HG03571 (cell line): ENCODE measurements around the gene PDSS2.
A peak's percentile ranks its signal among the peaks of the same experiment; 100 is the strongest.
"Not testable (repeated sequence)": the region's sequence is repeated elsewhere in the genome, so short reads cannot be mapped to it uniquely, and the experiment has no call there.

Experiments
- ATAC-seq: cut with Tn5 transposase; IDR thresholded peaks from one replicate; pipeline ENCODE4 v1.9.1; 2021; ENCODE audit not compliant: unreplicated experiment

PDSS2 gene

GRCh38 chr6:107125771-107126170 lies 333.6 kb downstream of the PDSS2 start:
- ATAC-seq = no peak

- ATAC-seq = no peak
Observed at GRCh38 chr6:107124934-107125348, 334.4 kb downstream of the PDSS2 start.

GRCh38 chr6:107123501-107123900 lies 335.9 kb downstream of the PDSS2 start:
- ATAC-seq = no peak

GRCh38 chr6:107122748-107123147 lies 336.6 kb downstream of the PDSS2 start:
- no peak for ATAC-seq

GRCh38 chr6:107121964-107122495 lies 337.3 kb downstream of the PDSS2 start:
- ATAC-seq = no peak

GRCh38 chr6:107121266-107121665 lies 338.1 kb downstream of the PDSS2 start:
- no peak for ATAC-seq

- ATAC-seq = no peak
Observed at GRCh38 chr6:107120404-107120803, 339.0 kb downstream of the PDSS2 start.

- ATAC-seq = no peak
Observed at GRCh38 chr6:107118976-107119375, 340.4 kb downstream of the PDSS2 start.

- not testable (repeated sequence) for ATAC-seq
Observed at GRCh38 chr6:107118540-107118939, 340.8 kb downstream of the PDSS2 start.

GRCh38 chr6:107116931-107117330 lies 342.4 kb downstream of the PDSS2 start:
- ATAC-seq = no peak

- no peak for ATAC-seq
Observed at GRCh38 chr6:107116328-107116892, 343.0 kb downstream of the PDSS2 start.

- no peak for ATAC-seq
Observed at GRCh38 chr6:107115695-107116327, 343.6 kb downstream of the PDSS2 start.

- ATAC-seq = peak; percentile 29
Observed at GRCh38 chr6:107114926-107115694, 344.3 kb downstream of the PDSS2 start, which contains the start of gene BEND3. TSS of gene BEND3 (minus strand) at chr6:107115515. CDS start at chr6:107099285, 16,230 bp downstream.

- peak; percentile 65 for ATAC-seq
Observed at GRCh38 chr6:107114213-107114925, 345.0 kb downstream of the PDSS2 start.

GRCh38 chr6:107110200-107110599 lies 349.2 kb downstream of the PDSS2 start:
- no peak for ATAC-seq

GRCh38 chr6:107108201-107108890 lies 351.0 kb downstream of the PDSS2 start:
- no peak for ATAC-seq

GRCh38 chr6:107107791-107108190 lies 351.6 kb downstream of the PDSS2 start:
- no peak for ATAC-seq

GRCh38 chr6:107106165-107106564 lies 353.2 kb downstream of the PDSS2 start:
- no peak for ATAC-seq

- ATAC-seq = no peak
Observed at GRCh38 chr6:107105511-107106116, 353.8 kb downstream of the PDSS2 start.

GRCh38 chr6:107103082-107103481 lies 356.3 kb downstream of the PDSS2 start:
- ATAC-seq = no peak
